Smooth muscle cell (in vitro differentiated cells): ENCODE data around the gene EIF1. TPM values are rescaled to one million over a fixed set of nuclear protein-coding genes. Genes with fewer than 3 reads are reported as not detected.

Experiments
- DNase-seq: peaks from one replicate; lab custom pipeline; 2025; ENCODE audit not compliant: unreplicated experiment; lab: John Stamatoyannopoulos, UW
- H2AFZ ChIP-seq: fragments of 200-600 bp; sonication (generic); 2 replicates; pipeline ENCODE4 v1.6.0; 2016; ENCODE audit warnings: antibody characterized with exemption, low read depth, mild to moderate bottlenecking
- H3F3A ChIP-seq: fragments of 200-600 bp; sonication (generic); 2 replicates; pipeline ENCODE4 v1.6.0; 2017; ENCODE audit warnings: antibody characterized with exemption, low read depth
- H3K27ac ChIP-seq: fragments of 200-600 bp; sonication (generic); 2 replicates; pipeline ENCODE4 v1.5.1; 2016; ENCODE audit warnings: low read depth, mild to moderate bottlenecking
- H3K27me3 ChIP-seq: fragments of 200-600 bp; sonication (generic); 2 replicates; pipeline ENCODE4 v1.6.1; 2016; ENCODE audit warnings: low read depth, mild to moderate bottlenecking
- H3K36me3 ChIP-seq: fragments of 200-600 bp; sonication (generic); 2 replicates; pipeline ENCODE4 v1.5.1; 2016; ENCODE audit warnings: low read depth
- H3K4me1 ChIP-seq: fragments of 200-600 bp; sonication (generic); 2 replicates; pipeline ENCODE4 v1.5.1; 2016; ENCODE audit warnings: low read depth
- H3K4me2 ChIP-seq: fragments of 200-600 bp; sonication (generic); 2 replicates; pipeline ENCODE4 v1.6.0; 2016; ENCODE audit warnings: mild to moderate bottlenecking
- H3K4me3 ChIP-seq: fragments of 200-600 bp; sonication (generic); 2 replicates; pipeline ENCODE4 v1.5.1; 2016; ENCODE audit warnings: mild to moderate bottlenecking
- H3K79me2 ChIP-seq: fragments of 200-600 bp; sonication (generic); 2 replicates; pipeline ENCODE4 v1.6.0; 2016; ENCODE audit warnings: low read depth, mild to moderate bottlenecking
- H3K9ac ChIP-seq: fragments of 200-600 bp; sonication (generic); 2 replicates; pipeline ENCODE4 v1.6.0; 2016; ENCODE audit warnings: low read depth
- H3K9me3 ChIP-seq: fragments of 200-600 bp; sonication (generic); replicated peaks from 2 replicates; pipeline ENCODE4 v1.5.1; 2016; ENCODE audit warnings: low read depth
- H4K20me1 ChIP-seq: fragments of 200-600 bp; sonication (generic); 2 replicates; pipeline ENCODE4 v1.6.0; 2016; ENCODE audit warnings: low read depth
- CTCF ChIP-seq: fragments of 200-600 bp; sonication (generic); IDR thresholded peaks from 2 replicates; pipeline ENCODE4 v1.5.1; 2017; ENCODE audit warnings: borderline replicate concordance, mild to moderate bottlenecking, antibody characterized with exemption; ENCODE audit not compliant: insufficient read depth, poor library complexity, severe bottlenecking
- WGBS: methylation state at CpG from one replicate; pipeline ENCODE4 v1.1.7; 2016; ENCODE audit warnings: low lambda C conversion rate; 5-methylcytosine and 5-hydroxymethylcytosine counted together
- polyA plus RNA-seq: library from polyadenylated mRNA; unstranded; fragments of >200 nt; fragmentation: Nextera tagmentation; extraction: Ambion mirVana; gene quantifications from 2 replicates; pipeline ENCODE4 v1.2.1, GENCODE V29; 2016
- total RNA-seq: library from RNA; depleted of rRNA; stranded (reverse); fragments of >200 nt; gene quantifications from 2 replicates; pipeline ENCODE4 v1.2.3, GENCODE V29; 2014

EIF1 gene
- total and polyA plus RNA-seq, 2 experiments from 2014 or later: 360 to 1,301 TPM

- no peak for TF ChIP-seq CTCF
- no peak overlapping the region for H3K4me3 ChIP-seq
- DNase-seq: no peak
- peaks cover 58% of the 10 kb centered on the region for H3K27me3 ChIP-seq
- 78% methylated on average over 15 of the region's 17 CpGs for WGBS
- no peaks in the 10 kb centered on the region for H4K20me1 ChIP-seq
- H3K27ac ChIP-seq: no peak overlapping the region
- H3K36me3 ChIP-seq: no peaks in the 10 kb centered on the region
- no peak overlapping the region for H2AFZ ChIP-seq
- H3F3A ChIP-seq: no peaks in the 10 kb centered on the region
- peaks cover 11% of the 10 kb centered on the region for H3K4me1 ChIP-seq
- H3K9ac ChIP-seq: no peak overlapping the region
- no peak overlapping the region for H3K4me2 ChIP-seq
- H3K9me3 ChIP-seq: no peaks in the 10 kb centered on the region
- no peaks in the 10 kb centered on the region for H3K79me2 ChIP-seq
Measured at GRCh38 chr17:41736983-41737679, 48.4 kb downstream of the EIF1 start.

GRCh38 chr17:41737680-41738023 is 49.0 kb downstream of the EIF1 start:
- H3K4me3 ChIP-seq: no peak overlapping the region
- peaks cover 52% of the 10 kb centered on the region for H3K27me3 ChIP-seq
- H3K9ac ChIP-seq: no peak overlapping the region
- no peaks in the 10 kb centered on the region for H3F3A ChIP-seq
- H3K4me1 ChIP-seq: peaks cover 11% of the 10 kb centered on the region
- no peaks in the 10 kb centered on the region for H4K20me1 ChIP-seq
- H3K9me3 ChIP-seq: no peaks in the 10 kb centered on the region
- no peak overlapping the region for H2AFZ ChIP-seq
- no peak for TF ChIP-seq CTCF
- DNase-seq: no peak
- H3K4me2 ChIP-seq: no peak overlapping the region
- no peaks in the 10 kb centered on the region for H3K36me3 ChIP-seq
- 52% methylated on average over 5 of the region's 5 CpGs for WGBS
- H3K79me2 ChIP-seq: no peaks in the 10 kb centered on the region
- no peak overlapping the region for H3K27ac ChIP-seq

- no peaks in the 10 kb centered on the region for H3K9me3 ChIP-seq
- no peaks in the 10 kb centered on the region for H4K20me1 ChIP-seq
- no peaks in the 10 kb centered on the region for H3K36me3 ChIP-seq
- no peak overlapping the region for H3K27ac ChIP-seq
- no peak overlapping the region for H2AFZ ChIP-seq
- H3K4me3 ChIP-seq: no peak overlapping the region
- no peak overlapping the region for H3K9ac ChIP-seq
- peaks cover 11% of the 10 kb centered on the region for H3K4me1 ChIP-seq
- no peaks in the 10 kb centered on the region for H3F3A ChIP-seq
- no peaks in the 10 kb centered on the region for H3K79me2 ChIP-seq
- peaks cover 46% of the 10 kb centered on the region for H3K27me3 ChIP-seq
- WGBS: 25% methylated on average over 10 of the region's 10 CpGs
- no peak overlapping the region for H3K4me2 ChIP-seq
- peak; percentile 40 for DNase-seq
- TF ChIP-seq CTCF: peak; percentile 99
Measured at GRCh38 chr17:41738077-41738800, 49.6 kb downstream of the EIF1 start.

GRCh38 chr17:41738801-41739112 is 50.1 kb downstream of the EIF1 start:
- Histone ChIP-seq H3K79me2 (no peaks in the 10 kb centered on the region), H3K4me3 (no peak overlapping the region), H3K36me3 (no peaks in the 10 kb centered on the region), H2AFZ (no peak overlapping the region), H4K20me1 (no peaks in the 10 kb centered on the region), H3K27me3 (peaks cover 41% of the 10 kb centered on the region), H3F3A (no peaks in the 10 kb centered on the region), H3K4me2 (no peak overlapping the region), H3K9me3 (no peaks in the 10 kb centered on the region), H3K4me1 (peaks cover 9% of the 10 kb centered on the region), H3K9ac (no peak overlapping the region), H3K27ac (no peak overlapping the region)
- WGBS: 93% methylated on average over 5 of the region's 5 CpGs
- no peak for DNase-seq
- TF ChIP-seq CTCF: no peak
